ENCODE results near the gene SYT1. TPM values are rescaled to one million over a fixed set of nuclear protein-coding genes. Genes with fewer than 3 reads are reported as not detected.

The SYT1 gene
- total and polyA plus RNA-seq, 2 of the 8 experiments (the other 6 are each of a cell fraction or from before 2014, with no cell fraction given) = 11.0 to 34.6 TPM

- TF ChIP-seq CHD7 (IDR thresholded peaks at IDR 0.05; ENCODE audit: insufficient replicate concordance, low read length) (peak; percentile 79), POLR2A (IDR thresholded peaks at IDR 0.05; ENCODE audit: control extremely low read depth in 1 of 2, low read depth in 2 of 2, low read length in 2 of 2) (no peak), FOSL1 (IDR thresholded peaks at IDR 0.05; ENCODE audit: insufficient read depth, low read depth, low read length) (no peak), E2F6 (IDR thresholded peaks at IDR 0.05) (no peak), CREB1 (IDR thresholded peaks at IDR 0.05) (no peak), EGR1 (IDR thresholded peaks at IDR 0.05; ENCODE audit: borderline replicate concordance, low read depth, low read length) (no peak), SRF (IDR thresholded peaks at IDR 0.05; ENCODE audit: low read depth, low read length) (no peak), BCL11A (IDR thresholded peaks at IDR 0.05; ENCODE audit: low read depth in 2 of 2, low read length in 2 of 2) (peak in 1 of 2 experiments; percentile 4), ATF2 (IDR thresholded peaks at IDR 0.05; ENCODE audit: low read length) (no peak), TAF7 (optimal IDR thresholded peaks at IDR 0.05; ENCODE audit: borderline replicate concordance, low read depth, low read length) (no peak)
Observed at GRCh38 chr12:79247494-79247893, 382.9 kb downstream of the SYT1 start (continued).

Measured in H1 (cell line).